ENCODE results near the gene FOXA1.

Gene FOXA1

DNA sequence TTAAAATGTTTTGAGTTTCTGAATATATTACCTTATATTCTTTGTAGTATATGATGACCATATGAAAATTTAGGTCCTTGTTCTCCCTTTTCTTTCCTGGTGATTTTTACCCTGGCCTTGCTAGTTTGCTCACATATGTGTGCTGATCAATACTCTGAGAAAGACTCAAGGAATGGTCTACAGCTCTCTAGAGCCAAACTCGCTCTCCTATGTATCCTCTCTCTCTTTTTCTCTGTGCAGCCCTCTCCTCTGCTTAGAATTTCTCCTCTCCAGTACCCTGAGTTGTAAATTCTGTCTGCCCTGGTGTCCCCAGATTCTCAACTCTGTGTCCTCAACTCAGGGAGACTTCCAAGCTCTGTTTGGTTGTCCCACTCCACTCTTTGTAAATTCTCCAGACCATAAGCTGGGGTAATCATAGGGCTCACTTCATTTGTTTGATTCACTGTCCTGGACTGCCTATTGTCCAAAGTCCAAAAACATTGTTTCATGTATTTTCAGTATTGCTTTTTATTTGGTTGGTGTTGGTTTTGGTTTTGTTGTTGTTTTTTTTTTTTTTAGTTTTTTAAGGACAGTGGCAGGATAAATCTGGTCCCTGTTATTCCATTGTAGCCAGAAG, 41.0 kb downstream of the FOXA1 start:
- no peak for TF ChIP-seq CTCF (IDR thresholded peaks at IDR 0.05)
- no peak for DNase-seq (ENCODE audit: low spot score)
- H3K27ac ChIP-seq = no peak overlapping the region
- H3K4me3 ChIP-seq = no peak overlapping the region

DNA sequence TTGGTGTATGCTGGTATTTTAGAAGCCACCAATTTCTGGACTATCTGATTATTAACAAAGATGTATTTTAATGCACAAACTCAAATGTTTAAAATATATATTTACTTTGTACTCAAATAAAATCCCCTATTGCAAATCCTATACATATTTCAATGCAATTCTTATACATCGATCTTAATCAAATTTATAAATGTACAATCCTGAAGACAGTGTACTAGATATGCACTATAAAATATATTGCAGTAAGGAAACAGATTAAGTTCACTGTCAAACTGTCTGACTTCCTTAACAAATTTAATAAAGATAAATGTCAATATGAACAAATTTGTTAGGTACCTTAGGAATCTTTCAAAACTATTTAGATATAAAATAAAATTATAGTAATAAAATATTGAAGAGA, 43.9 kb downstream of the FOXA1 start:
- TF ChIP-seq CTCF (IDR thresholded peaks at IDR 0.05) = no peak
- Histone ChIP-seq H3K4me3 (no peak overlapping the region), H3K27ac (no peak overlapping the region)
- no peak for DNase-seq (ENCODE audit: low spot score)

DNA sequence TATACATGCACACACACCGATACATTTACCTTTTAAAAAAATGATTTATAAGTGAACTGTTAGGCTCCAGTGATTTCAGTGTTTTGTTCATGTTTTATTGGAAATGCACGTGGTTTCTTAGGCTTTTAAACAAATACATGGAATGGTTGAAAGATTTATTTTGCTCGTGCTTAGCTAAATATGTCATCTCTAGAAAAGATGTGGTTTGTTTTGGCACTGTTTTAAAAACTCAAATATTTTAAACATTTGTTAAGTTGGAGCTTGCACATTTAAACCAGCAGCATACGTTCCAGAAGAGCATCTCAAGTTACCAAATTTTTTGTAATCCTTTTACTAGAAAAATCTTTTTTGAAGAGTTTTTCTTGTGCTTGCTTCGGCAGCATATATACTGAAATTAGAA, 44.5 kb downstream of the FOXA1 start:
- no peak overlapping the region for H3K4me3 ChIP-seq
- TF ChIP-seq CTCF (IDR thresholded peaks at IDR 0.05) = no peak
- no peak for DNase-seq (ENCODE audit: low spot score)
- H3K27ac ChIP-seq = no peak overlapping the region

DNA sequence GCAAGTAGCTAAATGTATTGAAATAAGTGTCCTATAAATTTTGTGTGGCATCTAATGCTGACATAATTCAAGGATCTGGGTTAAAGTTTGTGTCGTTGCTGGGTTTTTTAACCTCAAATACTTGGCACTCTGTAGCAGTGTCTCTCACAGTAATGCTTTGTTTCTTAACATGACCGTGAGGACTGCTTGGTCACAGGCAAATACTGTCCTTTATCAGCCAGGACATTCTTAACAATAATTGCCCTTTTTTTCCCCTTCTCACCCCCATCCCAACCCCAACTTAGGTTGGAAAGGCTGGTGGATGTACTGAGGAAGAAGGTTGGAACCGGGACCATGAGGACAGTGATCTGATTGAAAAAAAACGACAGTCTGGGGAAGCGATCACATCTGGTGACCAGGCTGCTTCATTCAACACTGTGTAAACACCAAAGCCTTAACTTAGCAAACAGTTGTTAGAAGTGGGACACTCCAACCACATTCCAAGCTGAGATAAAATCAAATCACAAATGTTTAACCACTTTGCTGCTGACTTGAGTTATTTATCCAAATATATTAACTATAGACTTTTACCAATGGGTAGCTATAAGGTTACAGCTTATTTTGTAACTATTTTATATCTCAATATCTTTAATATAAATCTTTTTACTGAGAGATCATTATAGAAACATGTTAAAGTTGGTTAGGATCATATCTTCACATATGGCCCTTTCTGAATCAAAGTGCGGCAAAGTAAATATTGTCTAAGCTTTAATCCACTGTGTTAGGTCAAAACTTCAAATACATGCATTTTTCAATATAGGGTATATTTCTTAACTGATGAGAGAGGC, 48.2 kb downstream of the FOXA1 start:
- Histone ChIP-seq H3K27ac (no peak overlapping the region), H3K4me3 (no peak overlapping the region)
- TF ChIP-seq CTCF (IDR thresholded peaks at IDR 0.05) = no peak
- no peak for DNase-seq (ENCODE audit: low spot score)

DNA sequence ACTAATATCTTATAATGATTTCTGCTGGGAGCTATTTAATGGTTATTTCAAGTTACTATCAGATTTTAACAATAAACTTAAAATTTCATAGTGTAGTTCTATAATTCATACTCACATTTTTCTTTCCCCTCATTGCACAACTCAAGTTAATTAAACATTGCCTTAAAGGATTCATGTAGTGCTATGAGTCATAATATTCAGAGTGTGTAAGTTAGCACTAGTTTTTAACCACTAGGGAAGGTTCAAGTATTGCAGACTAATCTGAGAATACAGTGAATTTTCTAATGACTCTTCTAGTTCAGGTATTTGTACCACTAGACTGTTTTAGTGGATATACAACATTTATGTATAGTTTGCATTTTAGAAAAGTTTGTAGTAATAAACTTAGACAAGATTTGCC, 49.9 kb downstream of the FOXA1 start:
- no peak for DNase-seq (ENCODE audit: low spot score)
- TF ChIP-seq CTCF (IDR thresholded peaks at IDR 0.05) = no peak
- H3K27ac ChIP-seq = no peak overlapping the region
- H3K4me3 ChIP-seq = no peak overlapping the region

- Histone ChIP-seq H3K4me3 (no peak overlapping the region), H3K27ac (no peak overlapping the region)
- TF ChIP-seq CTCF (IDR thresholded peaks at IDR 0.05) = no peak
- no peak for DNase-seq (ENCODE audit: low spot score)
These were observed 50.6 kb downstream of the FOXA1 start for GRCh38 chr14:37544407-37544806.

- Histone ChIP-seq H3K4me3 (no peak overlapping the region), H3K27ac (no peak overlapping the region)
- TF ChIP-seq CTCF (IDR thresholded peaks at IDR 0.05) = no peak
- no peak for DNase-seq (ENCODE audit: low spot score)
These were observed 55.1 kb downstream of the FOXA1 start for GRCh38 chr14:37539992-37540391.
